HG03432 (cell line): ENCODE results near the gene NHLH2.

Experiments
- ATAC-seq: cut with Tn5 transposase; IDR thresholded peaks from one replicate; pipeline ENCODE4 v1.9.1; 2021; ENCODE audit warnings: mild to moderate bottlenecking, moderate library complexity; ENCODE audit not compliant: unreplicated experiment

The NHLH2 gene

DNA sequence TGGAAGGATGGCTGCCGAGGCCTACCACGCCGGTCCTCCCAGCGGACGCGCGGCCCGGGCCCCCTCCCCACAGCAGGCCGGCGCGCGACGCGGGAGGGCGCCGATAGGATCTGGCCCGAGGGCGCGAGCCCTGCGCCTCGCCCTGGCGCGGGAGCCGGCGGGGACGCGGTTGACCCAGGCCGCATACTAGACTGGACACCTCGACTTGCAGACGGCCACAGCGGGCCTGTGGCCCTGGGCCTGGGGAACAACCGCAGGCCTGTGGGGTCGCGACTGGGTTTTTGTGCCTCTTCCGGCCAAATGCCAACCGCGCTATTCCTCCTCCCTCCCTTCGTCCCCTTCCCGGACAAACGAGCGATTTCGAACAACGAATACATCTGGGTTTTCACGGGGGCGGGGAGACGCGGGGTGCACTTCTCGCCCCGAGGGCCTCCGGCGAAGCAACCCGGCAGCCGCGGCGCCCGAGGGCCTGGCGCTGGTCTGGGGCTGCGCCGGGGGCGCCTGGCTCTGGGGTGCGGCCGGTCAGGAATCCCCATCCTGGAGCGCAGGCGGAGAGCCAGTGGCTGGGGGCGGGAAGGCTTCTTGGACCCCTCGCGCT is 2.4 kb downstream of the NHLH2 start:
- no peak for ATAC-seq

DNA sequence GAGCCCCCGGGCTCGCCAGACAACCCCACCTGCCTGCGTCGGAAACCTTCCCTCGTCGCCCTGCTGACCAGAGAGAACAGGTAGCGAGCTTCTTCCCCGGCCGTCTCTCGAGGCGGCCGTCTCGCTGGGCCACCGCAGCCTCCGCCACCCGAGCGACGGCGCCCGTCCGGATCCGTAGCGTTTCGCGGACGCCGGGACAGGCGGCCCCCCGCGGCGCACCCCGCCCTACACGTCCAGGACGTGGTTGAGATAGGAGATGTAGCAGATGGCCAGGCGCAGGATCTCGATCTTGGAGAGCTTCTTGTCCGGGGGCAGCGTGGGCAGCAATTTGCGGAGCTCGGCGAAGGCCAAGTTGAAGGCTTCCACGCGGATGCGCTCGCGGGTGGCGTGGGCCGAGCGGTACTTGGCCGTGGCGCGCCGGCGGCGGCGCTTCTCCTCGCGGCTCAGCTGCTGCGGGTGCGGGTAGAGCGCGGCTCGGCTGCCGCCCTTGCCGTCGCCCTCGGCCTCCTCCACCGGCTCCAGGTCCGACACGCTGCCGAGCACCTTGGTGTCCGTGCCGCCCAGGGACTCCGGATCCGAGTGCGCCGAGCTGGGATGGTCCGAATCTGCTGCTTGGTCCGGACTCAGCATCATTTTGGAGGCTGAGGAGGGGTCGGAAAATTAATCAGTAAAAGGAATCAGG is 3.0 kb downstream of the NHLH2 start:
- ATAC-seq: no peak

DNA sequence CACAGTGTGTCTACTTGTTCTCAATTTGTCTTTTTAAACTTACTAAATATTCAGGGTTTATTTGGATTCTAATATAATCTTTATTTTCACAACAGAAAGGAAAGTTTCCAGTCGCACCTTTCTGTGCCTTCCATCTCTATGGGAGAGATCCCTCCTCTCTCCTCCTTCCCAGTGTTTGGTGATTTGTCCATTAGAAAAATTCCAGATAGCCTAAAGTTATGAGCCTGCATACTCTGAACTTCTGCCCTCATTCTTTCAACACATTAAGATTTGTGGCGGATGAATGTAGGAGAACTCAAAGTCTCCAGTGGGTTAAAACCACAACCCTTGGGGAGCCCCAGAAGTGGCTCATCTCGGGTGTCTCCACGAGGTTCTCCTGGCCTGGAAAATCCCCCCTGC is 3.6 kb downstream of the NHLH2 start:
- ATAC-seq: no peak

DNA sequence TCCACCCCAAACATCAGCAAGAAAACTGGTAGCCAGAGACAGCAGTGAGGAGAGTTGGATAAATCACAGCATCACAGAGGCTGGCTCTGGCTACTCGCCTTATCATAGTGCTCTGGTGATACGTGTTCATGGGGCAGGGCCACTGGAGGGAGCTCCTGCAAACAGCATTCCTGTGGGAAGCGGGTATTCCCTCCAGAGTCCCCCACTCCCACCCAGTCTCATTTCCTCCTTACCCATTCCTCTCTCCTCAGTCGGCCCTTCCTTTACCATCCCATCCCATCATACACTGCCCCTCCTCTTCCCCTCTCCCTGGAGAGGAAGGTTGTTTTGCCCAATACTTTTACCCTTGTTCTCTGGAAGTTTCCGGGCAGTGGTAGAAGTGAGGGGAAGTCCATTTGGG is 7.1 kb downstream of the NHLH2 start:
- no peak for ATAC-seq

DNA sequence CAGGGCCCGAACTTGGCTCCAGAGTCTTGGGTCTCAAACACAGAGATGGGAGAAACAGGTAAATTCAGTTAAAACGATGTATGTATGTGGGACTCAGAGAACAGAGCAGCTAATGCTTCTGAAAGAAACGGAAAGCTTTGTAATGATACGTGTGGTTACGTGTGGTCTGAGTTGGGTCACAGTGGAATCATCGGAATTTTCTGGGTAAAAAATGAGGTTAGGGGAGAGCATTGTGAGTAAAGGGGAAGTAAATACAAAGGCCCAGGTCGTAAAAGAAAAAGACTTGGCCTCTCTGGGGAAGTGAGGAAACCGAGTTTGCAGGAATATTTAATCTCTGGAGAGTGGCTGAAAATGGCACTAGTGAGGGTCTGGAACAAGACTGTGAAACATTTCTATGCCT is 8.3 kb downstream of the NHLH2 start:
- ATAC-seq: no peak

DNA sequence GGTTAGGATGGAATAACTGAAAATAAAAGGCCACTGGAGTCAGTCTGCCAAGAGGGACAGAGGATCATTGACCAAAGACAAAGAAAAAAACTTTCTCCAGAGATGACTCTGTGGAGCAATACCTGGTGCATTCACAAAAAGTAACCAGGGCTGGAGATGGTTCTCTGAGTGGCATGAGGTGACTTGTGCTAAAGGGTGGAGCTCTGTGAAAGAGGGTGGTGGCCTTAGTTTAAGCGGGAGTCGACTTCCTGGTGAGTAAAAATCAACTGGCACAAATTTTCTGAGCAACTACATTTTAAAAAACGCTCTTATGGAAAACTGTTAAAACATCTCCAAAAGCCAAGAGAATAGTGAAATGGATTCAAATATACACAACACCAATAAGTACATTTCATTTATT is 10.0 kb downstream of the NHLH2 start:
- ATAC-seq: no peak

DNA sequence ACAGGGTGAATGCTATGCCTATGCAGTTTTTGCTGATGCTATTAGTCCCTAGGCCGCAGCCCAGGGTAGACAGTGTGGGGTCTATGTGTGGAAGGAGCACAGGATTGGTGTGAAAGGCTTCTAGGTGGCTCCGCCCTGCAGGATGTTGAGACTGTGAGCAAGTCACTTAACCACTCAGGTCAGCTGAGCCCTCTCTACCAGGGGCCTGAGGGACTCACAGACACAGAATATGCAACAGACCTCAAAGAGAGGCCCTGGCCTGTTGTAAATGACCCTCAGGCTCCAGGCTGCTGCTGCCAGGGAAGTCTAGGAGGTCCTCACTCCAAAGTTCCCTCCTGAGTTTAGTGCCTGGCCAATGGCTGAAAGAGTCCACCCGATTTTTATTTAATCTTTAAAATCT is 11.0 kb downstream of the NHLH2 start:
- no peak for ATAC-seq

DNA sequence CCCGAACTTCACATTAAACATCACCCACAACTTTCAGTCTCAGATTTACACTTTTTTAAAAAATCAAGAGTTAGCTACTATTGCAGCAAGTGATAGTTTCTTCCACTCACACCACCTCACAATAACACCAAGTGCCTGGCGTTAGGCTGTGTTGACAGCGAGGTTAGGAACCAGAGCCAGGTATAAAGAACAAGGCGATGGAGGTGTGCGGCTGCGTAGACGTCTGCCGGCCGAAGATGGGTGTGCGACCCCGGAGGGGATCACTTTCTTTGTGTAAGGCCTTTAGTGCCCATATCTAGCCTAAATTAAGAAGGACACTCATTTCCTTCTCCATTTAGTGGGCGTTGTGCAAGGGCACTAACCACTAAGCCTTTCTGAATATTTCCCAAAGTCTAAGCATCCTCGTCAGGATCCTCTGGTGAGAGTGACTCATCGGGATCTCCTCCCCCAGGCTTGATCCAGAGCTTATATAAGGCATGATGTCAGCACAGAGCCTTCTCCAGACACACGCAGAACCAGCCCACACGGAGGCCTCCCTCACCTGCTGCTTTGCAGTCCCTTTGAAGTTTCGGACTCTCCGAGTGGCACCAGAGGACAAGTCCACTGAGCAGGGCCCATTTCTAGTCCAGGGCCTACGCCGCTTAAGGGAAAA is 11.8 kb downstream of the NHLH2 start:
- ATAC-seq: no peak

DNA sequence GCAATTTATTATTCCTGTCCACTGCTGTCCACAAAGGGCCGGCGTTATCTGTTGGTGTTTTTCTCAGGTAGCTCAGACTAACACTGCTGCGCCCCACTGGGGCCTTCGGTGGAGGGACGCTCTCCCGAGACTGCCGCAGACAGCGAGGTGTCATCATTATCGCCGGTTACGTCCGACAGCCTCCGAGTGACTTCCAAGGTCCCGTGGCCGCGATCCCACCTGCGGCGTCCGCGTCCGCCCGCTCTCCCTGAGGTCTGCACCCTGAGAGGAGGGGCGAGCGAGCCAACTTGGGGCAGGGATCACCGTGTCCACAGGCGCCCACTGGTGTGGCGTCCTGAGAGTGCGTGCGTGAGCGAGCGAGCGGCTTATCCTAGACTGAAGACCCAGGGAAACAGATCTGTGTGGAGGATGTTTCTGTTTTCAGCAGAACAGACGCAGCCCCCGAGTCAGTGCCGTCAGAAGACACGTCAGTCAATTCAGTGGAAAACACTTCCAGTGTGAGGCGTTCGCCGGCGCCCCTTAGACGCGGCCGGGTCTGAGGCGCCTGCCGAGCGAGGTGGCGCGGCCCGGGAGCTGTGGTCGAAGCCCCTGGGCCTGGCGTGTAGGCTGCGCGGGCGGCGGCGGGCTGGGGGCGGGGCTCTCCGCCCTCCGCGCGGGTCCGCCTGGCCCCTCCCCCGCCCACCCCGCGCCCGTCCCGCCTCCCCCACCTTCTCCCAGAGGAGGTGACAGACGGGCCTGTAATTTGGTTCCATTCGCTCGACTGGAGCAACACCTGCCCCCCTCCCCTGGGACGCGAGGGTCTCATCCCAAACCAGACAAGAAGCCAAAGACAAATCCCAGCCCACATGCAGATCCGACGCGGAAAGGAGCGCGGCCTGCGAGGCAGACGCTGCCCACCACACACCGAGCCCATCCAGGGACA is 12.6 kb downstream of the NHLH2 start:
- ATAC-seq: no peak

DNA sequence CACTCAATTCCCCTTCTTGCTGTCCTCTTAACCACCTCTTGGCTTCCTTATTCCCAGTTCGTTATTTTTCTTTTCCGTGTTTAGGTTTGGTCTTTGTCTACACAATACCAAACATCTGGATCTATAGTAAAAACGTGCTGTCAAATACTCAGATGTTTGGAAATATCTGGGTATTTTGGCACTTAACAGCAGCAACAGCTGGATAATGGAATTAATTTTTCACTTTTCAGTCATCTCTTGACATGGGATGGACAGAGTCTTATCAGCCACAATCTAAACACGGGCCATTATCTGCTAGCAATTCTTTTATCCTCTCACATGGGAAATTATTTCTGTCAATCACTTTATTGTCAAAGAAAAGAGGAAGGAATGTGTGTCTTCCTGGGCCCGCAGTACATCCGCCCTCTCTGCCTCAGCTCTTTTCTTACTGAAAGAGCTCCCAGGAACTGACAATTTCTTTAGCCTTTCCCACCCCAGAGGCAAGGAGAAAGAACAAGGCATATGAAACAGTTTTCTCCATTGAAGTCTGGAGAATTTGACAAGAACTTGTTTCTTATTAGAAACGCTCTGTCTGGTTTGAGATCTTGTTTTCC is 13.4 kb downstream of the NHLH2 start:
- ATAC-seq: no peak

DNA sequence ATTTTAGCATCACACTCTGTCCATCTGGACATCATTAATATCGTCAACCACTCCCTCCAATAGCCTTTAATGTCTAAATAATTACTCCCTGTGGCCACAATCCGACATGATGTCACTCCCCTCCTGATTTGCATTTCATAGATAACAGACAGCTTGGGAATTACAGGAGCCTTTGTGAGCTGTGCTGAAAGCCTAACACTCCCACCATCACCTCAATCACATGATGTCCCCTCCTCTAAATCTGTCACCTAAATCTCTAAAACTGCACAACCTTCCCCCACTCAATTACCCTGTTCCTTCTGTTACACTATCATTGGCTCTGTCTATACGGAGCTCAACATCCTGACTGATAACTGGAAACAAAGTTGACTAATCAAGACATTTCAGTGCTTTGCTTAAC is 14.3 kb downstream of the NHLH2 start:
- no peak for ATAC-seq

DNA sequence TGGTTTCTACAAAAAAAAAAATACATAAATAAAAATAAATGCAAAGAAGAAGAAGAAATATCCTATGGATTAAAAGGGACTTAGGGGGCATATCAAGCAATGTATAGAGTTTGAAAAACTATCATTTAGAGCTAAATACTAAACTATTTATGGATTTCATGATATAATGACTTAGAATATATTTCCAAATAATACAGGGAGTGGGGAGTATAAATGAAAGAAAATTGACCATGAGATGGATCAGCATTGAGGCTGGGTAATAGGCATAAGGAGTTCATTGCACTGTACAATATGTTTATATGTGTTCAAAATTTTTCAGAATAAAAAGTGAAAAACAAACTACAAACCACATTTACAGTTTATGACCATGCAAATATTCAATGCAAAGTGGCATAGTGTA is 18.8 kb downstream of the NHLH2 start:
- no peak for ATAC-seq

DNA sequence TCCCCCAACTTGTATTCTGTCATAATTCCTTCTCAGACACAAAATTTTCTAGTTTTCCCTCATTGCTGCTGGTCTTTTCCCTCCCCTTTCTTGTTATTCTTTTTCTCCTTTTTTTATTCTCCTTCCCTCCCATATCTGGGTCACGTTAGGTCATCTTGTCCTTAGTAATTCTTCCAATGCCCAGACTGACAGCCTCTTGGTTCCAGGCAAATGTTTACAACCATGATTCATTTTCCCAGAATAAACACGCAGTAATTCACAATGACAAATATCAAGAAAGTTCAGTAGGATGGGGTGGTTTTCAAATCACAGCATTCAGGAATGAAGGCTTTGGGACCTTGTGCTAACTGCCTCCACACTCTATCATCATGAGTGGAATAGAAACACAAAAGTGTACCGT is 25.2 kb downstream of the NHLH2 start:
- ATAC-seq: no peak

DNA sequence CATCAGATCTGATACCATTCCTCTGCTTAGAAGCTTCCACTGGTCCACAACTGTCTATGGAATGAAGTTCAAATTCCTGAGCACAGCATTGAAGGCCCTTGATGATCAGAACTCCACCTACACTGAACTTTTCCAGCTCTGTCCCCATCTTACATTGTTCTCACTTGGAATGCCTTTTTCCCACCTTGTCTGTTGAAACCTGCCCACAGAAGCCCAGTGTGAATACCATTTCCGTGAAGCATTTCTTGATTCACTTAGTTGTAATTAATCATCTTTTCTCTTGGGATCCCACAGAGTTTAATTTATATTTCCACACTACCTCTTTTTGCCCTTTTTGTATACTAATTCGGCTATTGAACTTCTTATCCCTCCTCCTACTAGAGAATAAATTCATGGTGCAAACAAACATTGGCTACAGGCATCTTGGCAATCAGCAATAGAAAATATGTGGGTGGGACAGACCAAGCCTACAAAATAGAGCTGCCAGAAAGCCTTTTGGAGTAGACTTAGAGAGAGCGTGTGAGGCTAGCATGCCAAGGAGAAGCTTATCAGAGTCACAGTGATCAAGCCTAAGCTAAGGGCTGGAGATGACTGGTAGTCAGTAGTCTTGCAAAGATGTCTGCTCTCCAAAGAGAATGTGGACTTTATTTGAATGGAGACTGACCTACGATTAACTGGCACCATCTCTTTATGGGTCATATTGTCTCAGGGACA is 26.1 kb downstream of the NHLH2 start:
- ATAC-seq: no peak

DNA sequence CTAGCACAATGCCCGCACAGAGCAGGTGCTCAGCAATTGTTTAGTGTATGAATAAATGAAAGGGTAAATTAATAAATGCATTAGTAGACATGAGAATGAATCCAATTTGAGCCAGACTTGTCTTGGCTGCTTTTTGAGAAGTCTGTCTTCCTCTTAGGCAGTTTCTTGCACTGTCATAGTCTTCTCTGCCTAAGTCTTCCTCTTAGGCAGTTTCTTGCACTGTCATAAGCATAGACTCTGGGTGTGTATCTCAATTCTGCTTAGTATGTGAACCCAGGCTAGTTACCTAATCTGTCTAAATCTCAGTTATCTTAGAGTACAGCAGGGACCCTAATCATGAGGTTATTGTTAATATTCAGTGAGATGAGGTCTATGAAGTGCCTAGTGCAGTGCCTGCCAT is 27.2 kb downstream of the NHLH2 start:
- no peak for ATAC-seq

DNA sequence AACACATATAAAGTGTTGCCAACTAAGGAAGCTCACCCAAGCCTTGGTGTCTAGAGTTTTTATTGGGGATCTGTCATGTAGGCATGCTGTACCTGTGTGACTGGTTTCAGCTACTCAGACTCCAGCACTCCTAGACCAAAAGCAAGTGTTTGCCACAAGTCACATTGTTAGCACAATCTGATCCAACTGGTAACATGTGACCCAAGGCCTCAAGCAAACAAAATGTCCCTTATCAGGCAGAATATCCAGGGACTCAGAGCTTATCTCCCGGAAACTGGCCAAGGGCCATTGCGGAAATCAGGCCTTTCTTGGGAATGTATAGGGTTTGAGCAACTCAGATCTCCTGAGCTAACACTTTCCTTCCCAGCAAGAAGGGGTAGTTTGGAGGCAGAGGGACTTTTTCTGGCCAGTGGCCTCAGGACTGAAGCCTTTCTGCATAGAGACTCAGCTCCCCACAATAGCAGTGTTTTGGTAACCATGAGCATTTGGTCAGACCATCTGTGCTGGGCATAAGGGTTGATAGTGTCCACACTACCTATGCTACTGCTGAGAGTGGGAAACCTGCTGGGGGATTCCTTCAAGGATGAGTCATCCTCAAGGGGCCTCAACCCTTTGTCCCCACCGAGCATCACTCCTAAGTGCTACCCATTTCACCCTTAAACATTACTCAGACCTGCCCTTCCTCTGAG is 29.6 kb downstream of the NHLH2 start:
- no peak for ATAC-seq

DNA sequence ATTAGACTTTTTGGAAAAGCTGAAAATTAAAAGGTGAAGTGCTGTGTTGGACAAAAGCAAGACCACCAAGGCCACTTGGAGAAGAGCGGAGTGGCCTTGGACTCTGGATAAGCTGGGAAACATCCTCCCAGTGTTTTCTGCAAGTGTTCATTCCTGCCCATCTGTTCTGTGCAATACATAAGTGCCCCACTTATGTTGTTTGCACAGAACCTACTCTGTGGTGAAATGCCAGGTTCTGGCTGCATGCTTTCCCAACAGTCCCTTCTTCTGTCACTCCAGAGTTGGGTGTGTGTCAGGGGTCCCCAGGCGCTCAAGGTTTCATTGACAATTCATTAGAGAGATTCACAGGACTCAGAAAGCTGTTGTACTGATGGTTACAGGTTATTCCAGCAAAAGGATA is 30.3 kb downstream of the NHLH2 start:
- ATAC-seq: no peak

DNA sequence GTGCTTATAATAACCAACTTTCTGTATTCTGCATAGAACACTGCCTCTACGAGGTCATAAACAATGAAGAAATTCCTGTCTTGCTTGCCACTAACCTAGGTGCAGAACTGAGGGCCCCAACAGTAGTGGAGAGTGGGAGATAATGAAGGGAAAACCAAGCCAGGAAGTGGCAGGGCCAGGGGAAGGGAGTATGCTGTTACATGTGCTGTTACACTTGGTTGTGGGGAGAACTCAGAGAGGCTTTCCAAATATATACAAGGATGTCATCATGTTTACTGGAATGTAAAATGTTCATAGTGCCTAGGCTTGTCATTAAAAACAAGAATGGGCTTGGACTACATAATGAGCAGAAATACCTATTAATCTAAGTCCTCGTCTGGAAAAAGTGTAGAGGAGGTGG is 31.1 kb downstream of the NHLH2 start:
- no peak for ATAC-seq

DNA sequence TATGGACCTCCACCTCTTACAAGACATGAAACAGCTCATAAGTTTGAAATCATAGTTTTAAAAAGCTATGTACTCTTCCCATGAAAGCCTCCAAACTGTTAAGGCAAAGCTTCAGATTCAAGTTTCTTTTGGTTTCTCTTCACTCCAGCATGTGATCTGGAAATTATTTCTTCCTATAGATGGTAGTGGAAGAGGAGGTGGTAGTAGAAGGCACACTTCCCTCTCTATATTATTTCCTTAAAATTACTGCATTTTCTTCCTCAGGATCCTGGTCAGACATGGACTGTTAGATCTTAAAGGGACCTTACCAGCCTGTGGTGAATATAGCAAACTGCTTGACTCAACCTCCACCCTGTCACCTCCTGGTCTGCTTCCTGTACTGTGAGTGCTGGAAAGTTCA is 31.9 kb downstream of the NHLH2 start:
- no peak for ATAC-seq

DNA sequence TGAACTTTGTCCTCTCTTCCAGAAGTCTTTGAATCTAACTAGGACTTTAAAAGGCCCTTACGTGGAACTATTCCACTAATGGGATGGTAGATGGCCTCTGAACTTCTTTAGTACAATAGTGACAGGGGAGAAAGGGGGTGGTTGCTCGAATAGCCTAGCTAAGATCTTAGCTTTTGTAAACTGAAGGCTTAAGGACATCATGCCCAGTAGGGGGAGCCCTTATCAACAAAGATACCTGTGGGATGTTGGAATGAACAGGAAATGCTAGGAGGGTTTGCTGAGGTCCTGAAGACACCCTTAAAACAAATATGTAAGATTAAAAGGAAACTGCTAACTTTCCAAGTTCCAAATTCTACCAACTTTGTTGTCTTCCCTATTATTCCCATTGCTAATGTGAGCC is 33.2 kb downstream of the NHLH2 start:
- ATAC-seq: peak; percentile 65
